K562 (cell line): Measurements from ENCODE around the gene ATG7. TPM values are rescaled to one million over a fixed set of nuclear protein-coding genes. Genes with fewer than 3 reads are reported as not detected.

Source experiments
- ATAC-seq: fragments of 200-7000 bp; cut with Tn5 transposase; 3 replicates; pipeline ENCODE4 v1.9.1; 2020; ENCODE audit warnings: moderate library complexity
- BruUV-seq: library from RNA; stranded (reverse); fragments of 400-500 nt; replicated peaks from 2 replicates; lab custom pipeline; 2021; lab: Mats Ljungman, UMichigan
- CTCF ChIA-PET: fragments of 300-600 bp; formaldehyde crosslinking; extraction: SDS; loops from one replicate; lab custom pipeline; 2021; ENCODE audit warnings: low intra/inter-chr PET ratio; lab: Yijun Ruan, JAX
- POLR2A ChIA-PET: fragments of 300-600, 350-650 bp; sonication (Branson Sonifier 250); formaldehyde crosslinking; extraction: SDS; loops from one replicate; lab custom pipeline; 2021; ENCODE audit warnings: antibody characterized with exemption, inconsistent platforms; lab: Yijun Ruan, JAX
- DNase-seq, 4 experiments: peaks; one replicate each; pipeline versions ENCODE4 v3.0.0 to v3.0.0-alpha.2; 2011 to 2018; ENCODE audit warnings: low spot score in 3 of 4, mixed read lengths in 3 of 4; ENCODE audit errors: extremely low read depth in 1 of 4
- FAIRE-seq: peaks from 2 replicates; lab custom pipeline; 2011; peaks lifted over from hg19 to GRCh38; lab: Jason Lieb, UNC
- H2AFZ ChIP-seq: 2 replicates; pipeline ENCODE4 v1.6.0; 2011; ENCODE audit warnings: low read depth, low read length, control low read depth, inconsistent platforms
- H3K27ac ChIP-seq: fragments of 200-600 bp; 3 replicates; pipeline ENCODE4 v1.8.0; 2011; ENCODE audit warnings: low read depth, mild to moderate bottlenecking, control low read depth, inconsistent platforms, low read length, moderate library complexity, mixed read lengths; ENCODE audit errors: extremely low read depth
- H3K27me3 ChIP-seq, 2 experiments: fragments of 300-600 bp in 1 of 2; 2 replicates in 1 of 2; 3 replicates in 1 of 2; pipeline versions ENCODE4 v1.6.0 to v1.8.0; 2011; ENCODE audit warnings: inconsistent platforms in 2 of 2, low read length in 2 of 2, mild to moderate bottlenecking in 1 of 2, mixed read lengths in 1 of 2, moderate library complexity in 1 of 2; ENCODE audit not compliant: control insufficient read depth in 2 of 2, insufficient read depth in 2 of 2
- H3K36me3 ChIP-seq: fragments of 300-600 bp; 3 replicates; pipeline ENCODE4 v1.8.0; 2011; ENCODE audit warnings: mild to moderate bottlenecking, low read length, inconsistent platforms; ENCODE audit not compliant: control insufficient read depth, insufficient read depth
- H3K4me1 ChIP-seq, 2 experiments: fragments of 200-600 bp in 1 of 2; replicated peaks in 1 of 2; 2 replicates in 1 of 2; 3 replicates in 1 of 2; pipeline versions ENCODE4 v1.5.1 to v1.8.0; 2011; ENCODE audit warnings: inconsistent platforms in 2 of 2, low read length in 2 of 2, mild to moderate bottlenecking in 1 of 2, mixed read lengths in 1 of 2, moderate library complexity in 1 of 2; ENCODE audit not compliant: control insufficient read depth in 2 of 2, insufficient read depth in 2 of 2
- H3K4me2 ChIP-seq: 2 replicates; pipeline ENCODE4 v1.6.1; 2011; ENCODE audit warnings: low read length, control low read depth, inconsistent platforms, mixed read lengths; ENCODE audit not compliant: insufficient read depth
- H3K4me3 ChIP-seq: fragments of 200-600 bp; sonication (generic), shearing (Covaris generic); 2 replicates; pipeline ENCODE4 v1.5.1; 2016; ENCODE audit warnings: control low read depth, inconsistent platforms
- H3K79me2 ChIP-seq: fragments of 200-600 bp; 3 replicates; pipeline ENCODE4 v1.8.0; 2011; ENCODE audit warnings: low read length, inconsistent platforms; ENCODE audit not compliant: control insufficient read depth, insufficient read depth
- H3K9ac ChIP-seq, 2 experiments: 2 replicates each; pipeline versions ENCODE4 v1.6.0 to v1.6.1; 2011; ENCODE audit warnings: low read depth in 2 of 2, low read length in 2 of 2, control low read depth in 1 of 2, inconsistent platforms in 1 of 2, mild to moderate bottlenecking in 1 of 2, mixed read lengths in 1 of 2; ENCODE audit not compliant: insufficient read depth in 1 of 2
- H3K9me1 ChIP-seq: one replicate; pipeline ENCODE4 v1.6.0; 2011; ENCODE audit warnings: inconsistent platforms, mild to moderate bottlenecking, low read length, moderate library complexity; ENCODE audit not compliant: control insufficient read depth, insufficient read depth
- H3K9me3 ChIP-seq: replicated peaks from 2 replicates; pipeline ENCODE4 v1.5.1; 2011; ENCODE audit warnings: low read depth, low read length, inconsistent platforms; ENCODE audit not compliant: control insufficient read depth, insufficient read depth
- H4K20me1 ChIP-seq: replicated peaks from 2 replicates; pipeline ENCODE4 v1.6.1; 2011; ENCODE audit warnings: low read length, inconsistent platforms, mixed read lengths; ENCODE audit not compliant: control insufficient read depth, insufficient read depth
- BCOR ChIP-seq: fragments of 450-650 bp; IDR thresholded peaks from 2 replicates; pipeline ENCODE4 v1.6.1; 2016
- ZFP36 ChIP-seq: fragments of 150-350 bp; IDR thresholded peaks from 2 replicates; pipeline ENCODE4 v1.6.1; 2018; ENCODE audit warnings: low read length, low read depth; ENCODE audit not compliant: partially characterized antibody
- WGBS: fragments of 100-300 bp; shearing (Covaris generic); methylation state at CpG from one replicate; pipeline ENCODE4 v1.1.6; 2016; ENCODE audit warnings: low coverage, mixed read lengths; ENCODE audit not compliant: insufficient coverage; ENCODE audit errors: missing lambda C conversion rate; 5-methylcytosine and 5-hydroxymethylcytosine counted together
- in situ Hi-C: fragments of 300-500 bp; cut with MboI; formaldehyde crosslinking; loops from 4 replicates; pipeline ENCODE4 v1.15.0; 2018; ENCODE audit warnings: inconsistent platforms, mixed read lengths
- intact Hi-C: fragments of 100-400 bp; cut with micrococcal nuclease; formaldehyde crosslinking; loops from 2 replicates; pipeline ENCODE4 v1.14.2; 2022
- polyA plus RNA-seq, 8 experiments: library from polyadenylated mRNA; depleted of rRNA in 4 of 8; stranded (reverse) in 5 of 8; unstranded in 3 of 8; fragments of >200 nt; fragmentation: Nextera tagmentation in 2 of 8; fragmentation: Illumina TruSeq in 1 of 8; extraction: Ambion mirVana in 2 of 8; extraction: Trizol in 1 of 8; gene quantifications; 2 replicates each; pipeline versions ENCODE4 v1.2.1 to v1.2.3, GENCODE V29; 2011 to 2014; ENCODE audit warnings: inconsistent platforms in 1 of 8, missing spikeins in 1 of 8
- total RNA-seq, 7 experiments: library from RNA; depleted of rRNA in 6 of 7; stranded (reverse); fragments of >200 nt in 6 of 7; fragmentation: Illumina TruSeq in 2 of 7; extraction: Trizol in 2 of 7; gene quantifications; 2 replicates each; pipeline versions ENCODE4 v1.2.1 to v1.2.3, GENCODE V29; 2011 to 2021; ENCODE audit warnings: low replicate concordance in 1 of 7
- TF ChIP-seq, protein P1 (sequence below): fragments of 250-450 bp; sonication (Bioruptor Pico); IDR thresholded peaks from 2 replicates; pipeline ENCODE4 v1.8.0; 2021; ENCODE audit warnings: moderate library complexity, mild to moderate bottlenecking, inconsistent platforms

ATG7 gene
- total and polyA plus RNA-seq, 9 of the 15 experiments (the other 6 are each of a cell fraction or from before 2014, with no cell fraction given), result 18.3 to 45.3 (median 33.6) TPM

DNA sequence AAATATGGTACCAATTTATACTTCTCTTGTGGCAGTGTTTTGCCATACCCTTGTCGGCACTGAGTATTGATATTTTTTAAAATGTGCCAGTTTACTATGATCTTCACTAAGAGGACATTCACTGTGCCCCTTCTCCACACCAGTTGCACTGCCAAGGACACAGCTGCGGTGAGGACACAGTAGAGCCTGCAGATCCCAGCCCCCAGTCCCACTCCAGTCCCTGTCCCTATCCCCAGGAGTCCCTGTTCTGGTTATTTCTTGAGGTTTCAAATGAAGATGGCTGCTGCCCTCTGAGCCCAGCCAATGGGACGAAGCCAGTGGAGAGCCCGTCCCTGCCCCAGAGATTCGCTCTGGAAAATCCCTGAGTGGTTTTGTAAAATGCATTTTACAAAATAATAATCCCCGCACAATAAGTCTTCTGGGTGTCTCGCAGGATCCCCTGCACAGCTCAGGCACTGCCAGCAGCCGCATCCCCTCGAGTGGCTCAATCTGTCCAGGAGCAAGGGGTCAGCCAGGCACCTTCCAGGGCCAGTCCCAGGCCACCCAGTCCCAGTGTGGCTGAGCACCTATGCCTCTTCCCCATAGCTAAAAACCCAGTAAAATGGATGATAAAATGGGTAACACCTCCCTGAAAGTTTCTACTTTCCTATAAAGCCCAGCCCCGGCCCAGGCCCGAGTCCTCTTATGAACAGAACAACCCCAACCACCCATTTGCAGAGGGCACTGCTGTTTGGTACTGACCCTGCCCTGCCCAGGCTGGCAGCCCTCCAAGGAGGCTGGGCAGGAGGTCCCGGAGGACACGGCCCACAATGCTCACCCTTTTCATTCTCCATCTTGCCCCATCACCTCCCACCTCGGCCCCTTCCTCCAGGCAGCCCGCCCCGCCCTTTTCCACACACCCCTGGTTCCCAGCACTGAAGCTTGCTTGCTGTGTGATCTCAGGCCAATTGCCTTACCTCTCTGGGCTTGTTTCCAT, 280.4 kb downstream of the ATG7 start:
- intact Hi-C loops, result no loop called here
- DNase-seq (no peak), FAIRE-seq (no peak), ATAC-seq (no peak)
- CTCF ChIA-PET, result no interaction called here
- peaks cover 3% of the 10 kb centered on the region; the same call in 1 of the 3 replicates for H3K36me3 ChIP-seq
- TF ChIP-seq ZFP36 (peak; percentile 59), BCOR (0 out of 2 replicates have a peak, but pooled peaks have one; percentile 20)
- TF ChIP-seq, protein P1, sequence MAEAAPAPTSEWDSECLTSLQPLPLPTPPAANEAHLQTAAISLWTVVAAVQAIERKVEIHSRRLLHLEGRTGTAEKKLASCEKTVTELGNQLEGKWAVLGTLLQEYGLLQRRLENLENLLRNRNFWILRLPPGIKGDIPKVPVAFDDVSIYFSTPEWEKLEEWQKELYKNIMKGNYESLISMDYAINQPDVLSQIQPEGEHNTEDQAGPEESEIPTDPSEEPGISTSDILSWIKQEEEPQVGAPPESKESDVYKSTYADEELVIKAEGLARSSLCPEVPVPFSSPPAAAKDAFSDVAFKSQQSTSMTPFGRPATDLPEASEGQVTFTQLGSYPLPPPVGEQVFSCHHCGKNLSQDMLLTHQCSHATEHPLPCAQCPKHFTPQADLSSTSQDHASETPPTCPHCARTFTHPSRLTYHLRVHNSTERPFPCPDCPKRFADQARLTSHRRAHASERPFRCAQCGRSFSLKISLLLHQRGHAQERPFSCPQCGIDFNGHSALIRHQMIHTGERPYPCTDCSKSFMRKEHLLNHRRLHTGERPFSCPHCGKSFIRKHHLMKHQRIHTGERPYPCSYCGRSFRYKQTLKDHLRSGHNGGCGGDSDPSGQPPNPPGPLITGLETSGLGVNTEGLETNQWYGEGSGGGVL (CRISPR knock-in tag), result no peak
- no peaks in the 10 kb centered on the region for H3K27me3 ChIP-seq
- WGBS, result 81% methylated on average over 15 of the region's 16 CpGs
- no TSS peak for BruUV-seq
- no peak overlapping the region for H3K4me3 ChIP-seq
- no peaks in the 10 kb centered on the region for H3K9me1 ChIP-seq
- no peaks in the 10 kb centered on the region for H3K79me2 ChIP-seq
- H3K27ac ChIP-seq, result no peak overlapping the region
- no peaks in the 10 kb centered on the region for H4K20me1 ChIP-seq
- in situ Hi-C loops, result no loop called here
- no peak overlapping the region for H3K9ac ChIP-seq
- H2AFZ ChIP-seq, result no peak overlapping the region
- H3K4me2 ChIP-seq, result no peak overlapping the region
- peaks cover 0 to 3% of the 10 kb centered on the region in 2 experiments; a peak in 2 of 5 replicates for H3K4me1 ChIP-seq
- H3K9me3 ChIP-seq, result no peaks in the 10 kb centered on the region
- POLR2A ChIA-PET, result interaction anchor here (0.6 to 1.1 kb wide), 2 partner anchors 16 to 267 kb away, joined by 3 to 4 read pairs; no protein-coding TSS in a partner anchor
